LNCAP (cell line): ENCODE data around the gene CDC42EP3.

Experiments
- CTCF ChIP-seq: fragments of 450-650 bp; IDR thresholded peaks from 2 replicates; pipeline ENCODE4 v1.5.1; 2017; ENCODE audit warnings: mild to moderate bottlenecking

Gene CDC42EP3

DNA sequence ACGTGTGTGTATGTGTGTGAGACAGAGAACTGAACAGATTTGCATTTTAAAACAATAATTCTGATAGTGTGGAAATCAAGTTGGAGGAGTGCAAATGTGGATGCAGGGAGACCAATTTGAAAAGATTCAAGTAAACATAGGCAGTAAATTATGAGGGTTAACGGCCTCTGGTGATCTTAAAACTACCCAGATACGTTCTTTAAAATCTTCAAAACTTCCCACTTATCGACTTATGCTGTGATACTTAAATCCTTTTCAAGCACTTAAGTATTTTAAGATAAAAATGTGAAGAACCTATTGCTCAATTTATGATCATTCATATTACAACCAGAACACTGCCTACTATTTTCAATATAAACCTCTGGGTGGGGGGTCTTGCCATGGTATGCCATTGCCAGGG is 37.7 kb upstream of the CDC42EP3 start:
- no peak for TF ChIP-seq CTCF

GRCh38 chr2:37708146-37708545 is 36.7 kb upstream of the CDC42EP3 start:
- no peak for TF ChIP-seq CTCF

GRCh38 chr2:37707393-37707792 is 36.0 kb upstream of the CDC42EP3 start:
- no peak for TF ChIP-seq CTCF

- no peak for TF ChIP-seq CTCF
Measured at GRCh38 chr2:37706334-37707183, 35.1 kb upstream of the CDC42EP3 start.

GRCh38 chr2:37705191-37705590 is 33.7 kb upstream of the CDC42EP3 start:
- no peak for TF ChIP-seq CTCF

GRCh38 chr2:37698931-37699481 is 27.6 kb upstream of the CDC42EP3 start:
- TF ChIP-seq CTCF, result no peak

DNA sequence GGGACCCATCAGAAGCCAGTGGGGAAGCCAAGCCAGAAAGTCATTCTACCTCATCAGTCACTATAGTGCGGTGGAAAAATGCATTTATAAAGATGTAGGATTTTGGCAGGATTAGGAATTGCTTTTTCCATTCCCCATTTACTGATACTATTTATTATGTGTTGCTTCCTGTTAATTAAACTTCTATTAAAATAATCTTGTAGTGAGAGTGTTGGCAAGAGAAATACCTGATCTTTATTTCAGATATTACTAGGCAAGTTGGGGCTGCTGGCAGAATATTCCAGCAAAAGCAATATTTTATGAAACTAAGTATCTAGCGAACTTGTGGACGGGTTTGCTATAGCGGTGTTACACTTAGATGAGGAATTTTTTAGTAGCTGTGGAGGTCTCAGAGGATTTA is 23.9 kb upstream of the CDC42EP3 start:
- no peak for TF ChIP-seq CTCF
